ENCODE measurements around the gene DNAH10. TPM values are rescaled to one million over a fixed set of nuclear protein-coding genes. Genes with fewer than 3 reads are reported as not detected.
A peak's percentile ranks its signal among the peaks of the same experiment; 100 is the strongest.

The DNAH10 gene
- total RNA-seq, 1 experiment from 2014 or later: 0.17 TPM

GRCh38 chr12:123948796-123949769, 187.0 kb downstream of the DNAH10 start:
- Mint-ChIP-seq H3K27me3 (ENCODE audit: low read depth) (peaks cover 96% of the 10 kb centered on the region), H3K4me3 (no peak overlapping the region), H3K27ac (no peak overlapping the region), H3K9me3 (no peaks in the 10 kb centered on the region), H3K36me3 (ENCODE audit: insufficient read depth in 1 of 3, low read depth in 3 of 3) (peaks cover 0 to 1% (median 0%) of the 10 kb centered on the region in 3 experiments; a peak in 1 of 7 replicates), H3K4me1 (no peaks in the 10 kb centered on the region; a peak in 1 of 4 replicates)
- Histone ChIP-seq H3K4me1 (ENCODE audit: insufficient read depth, low read length) (no peaks in the 10 kb centered on the region), H3K14ac (ENCODE audit: insufficient read depth, low read length) (no peak overlapping the region), H3K4me2 (ENCODE audit: insufficient read depth, insufficient read length, low read length) (no peak overlapping the region), H3K79me1 (ENCODE audit: insufficient read depth, low read depth, low read length, poor library complexity, severe bottlenecking) (no peaks in the 10 kb centered on the region), H2BK20ac (ENCODE audit: low read depth, low read length, poor library complexity, severe bottlenecking) (no peak overlapping the region), H3K56ac (ENCODE audit: insufficient read length, low read depth, low read length) (no peak overlapping the region), H3T11ph (ENCODE audit: low read length) (no peak overlapping the region), H3K4ac (ENCODE audit: low read depth, low read length) (no peak overlapping the region), H3K23me2 (ENCODE audit: insufficient read length, low read depth, low read length, poor library complexity, severe bottlenecking) (no peaks in the 10 kb centered on the region), H3K79me2 (ENCODE audit: insufficient read depth, low read length) (no peaks in the 10 kb centered on the region), H4K91ac (ENCODE audit: insufficient read length, low read depth, low read length) (no peak overlapping the region), H2BK5ac (ENCODE audit: insufficient read length, low read length) (no peak overlapping the region), H2BK120ac (ENCODE audit: low read depth, low read length, poor library complexity, severe bottlenecking) (no peak overlapping the region), H2BK15ac (ENCODE audit: low read depth, low read length) (no peak overlapping the region), H3K9me3 (ENCODE audit: control insufficient read depth, low read depth, low read length) (no peaks in the 10 kb centered on the region), H3K27ac (ENCODE audit: insufficient read length, low read depth, low read length) (no peak overlapping the region), H4K20me1 (ENCODE audit: control insufficient read depth, insufficient read depth, insufficient read length) (no peaks in the 10 kb centered on the region), H3K27me3 (ENCODE audit: insufficient read depth, low read length) (no peaks in the 10 kb centered on the region; the same call in 1 of the 2 replicates), H4K5ac (ENCODE audit: insufficient read length, low read depth, low read length) (no peak overlapping the region), H2AFZ (ENCODE audit: low read length) (no peak overlapping the region), H2BK12ac (ENCODE audit: insufficient read length, low read depth, low read length) (no peak overlapping the region), H4K8ac (replicated peaks; ENCODE audit: insufficient read length, low read depth, low read length) (no peak overlapping the region), H3K9ac (ENCODE audit: extremely low read depth, insufficient read length, low read length) (no peak overlapping the region), H3K18ac (ENCODE audit: insufficient read length, low read depth, low read length) (no peak overlapping the region), H3K23ac (ENCODE audit: insufficient read length, low read depth, low read length) (no peak overlapping the region), H2AK5ac (ENCODE audit: insufficient read length, low read length) (no peak overlapping the region)
- no CpG with 5 or more reads among the region's 19 CpGs for WGBS (ENCODE audit: extremely low coverage, insufficient read length, low lambda C conversion rate)
- peak; percentile 24 for DNase-seq
- TF ChIP-seq CTCF (conservative IDR thresholded peaks at IDR 0.05): no peak

Data from H9 (cell line).